Nephron progenitor cell (in vitro differentiated cells): ENCODE results near the gene KHNYN.

Source experiments
- DNase-seq: peaks from one replicate; pipeline ENCODE4 v3.0.0; 2021
- H3K27ac Mint-ChIP-seq: 2 replicates; pipeline ENCODE4 v1.8.0; 2021; ENCODE audit warnings: mild to moderate bottlenecking, moderate library complexity, mixed read lengths
- H3K27me3 Mint-ChIP-seq: 2 replicates; pipeline ENCODE4 v1.8.0; 2021; ENCODE audit warnings: mild to moderate bottlenecking, low read depth, mixed read lengths; ENCODE audit not compliant: poor library complexity
- H3K36me3 Mint-ChIP-seq: 2 replicates; pipeline ENCODE4 v1.8.0; 2021; ENCODE audit warnings: low read depth, mixed read lengths
- H3K4me1 Mint-ChIP-seq: 2 replicates; pipeline ENCODE4 v1.8.0; 2021; ENCODE audit warnings: mixed read lengths
- H3K4me3 Mint-ChIP-seq: 2 replicates; pipeline ENCODE4 v1.8.0; 2021; ENCODE audit warnings: mild to moderate bottlenecking, moderate library complexity, mixed read lengths
- H3K9me3 Mint-ChIP-seq: 2 replicates; pipeline ENCODE4 v1.8.0; 2021; ENCODE audit warnings: mild to moderate bottlenecking, moderate library complexity, mixed read lengths
- CTCF ChIP-seq: fragments of 200-600 bp; sonication (generic); IDR thresholded peaks from 2 replicates; pipeline ENCODE4 v1.5.0; 2021; ENCODE audit warnings: antibody characterized with exemption

Gene KHNYN

GRCh38 chr14:24430143-24430681 is 458 bp downstream of the KHNYN start:
- Mint-ChIP-seq H3K4me1 (peaks cover 42% of the 10 kb centered on the region), H3K4me3 (peak overlapping the region; percentile 86), H3K9me3 (peaks cover 1% of the 10 kb centered on the region), H3K36me3 (peaks cover 21% of the 10 kb centered on the region), H3K27ac (no peak overlapping the region), H3K27me3 (peaks cover 22% of the 10 kb centered on the region)
- DNase-seq = peak; percentile 69
- no peak for TF ChIP-seq CTCF

- Mint-ChIP-seq H3K4me3 (peak overlapping the region; percentile 86), H3K36me3 (peaks cover 21% of the 10 kb centered on the region), H3K27me3 (peaks cover 15% of the 10 kb centered on the region), H3K4me1 (peaks cover 42% of the 10 kb centered on the region), H3K9me3 (no peaks in the 10 kb centered on the region), H3K27ac (no peak overlapping the region)
- TF ChIP-seq CTCF = no peak
- DNase-seq = peak; percentile 23
Observed at GRCh38 chr14:24430682-24431568, 1.2 kb downstream of the KHNYN start.

DNA sequence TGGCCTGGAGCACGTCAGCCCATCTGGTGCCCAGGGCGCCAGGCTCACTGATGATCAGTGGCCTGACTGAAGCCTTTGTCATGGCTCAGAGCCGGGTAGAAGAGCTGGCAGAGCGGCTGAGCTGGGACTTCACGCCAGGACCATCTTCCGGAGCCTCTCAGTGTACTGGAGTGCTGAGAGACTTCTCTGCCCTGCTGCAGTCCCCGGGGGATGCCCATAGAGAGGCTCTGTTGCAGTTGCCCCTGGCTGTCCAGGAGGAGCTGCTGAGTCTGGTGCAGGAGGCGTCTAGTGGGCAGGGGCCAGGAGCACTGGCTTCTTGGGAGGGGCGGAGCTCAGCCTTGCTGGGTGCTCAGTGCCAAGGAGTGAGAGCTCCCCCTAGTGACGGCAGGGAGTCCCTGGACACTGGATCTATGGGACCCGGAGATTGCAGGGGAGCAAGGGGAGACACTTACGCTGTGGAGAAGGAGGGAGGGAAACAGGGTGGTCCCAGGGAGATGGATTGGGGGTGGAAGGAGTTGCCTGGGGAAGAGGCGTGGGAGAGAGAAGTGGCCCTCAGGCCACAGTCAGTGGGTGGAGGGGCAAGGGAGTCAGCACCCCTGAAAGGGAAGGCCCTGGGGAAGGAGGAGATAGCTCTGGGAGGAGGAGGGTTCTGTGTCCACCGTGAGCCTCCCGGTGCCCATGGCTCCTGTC is 2.0 kb downstream of the KHNYN start:
- peak overlapping the region; percentile 86 for H3K4me3 Mint-ChIP-seq
- H3K27me3 Mint-ChIP-seq = peaks cover 14% of the 10 kb centered on the region
- peak; percentile 85 for TF ChIP-seq CTCF
- peaks cover 42% of the 10 kb centered on the region for H3K4me1 Mint-ChIP-seq
- peak; percentile 91 for DNase-seq
- no peaks in the 10 kb centered on the region for H3K9me3 Mint-ChIP-seq
- peaks cover 23% of the 10 kb centered on the region for H3K36me3 Mint-ChIP-seq
- H3K27ac Mint-ChIP-seq = no peak overlapping the region

DNA sequence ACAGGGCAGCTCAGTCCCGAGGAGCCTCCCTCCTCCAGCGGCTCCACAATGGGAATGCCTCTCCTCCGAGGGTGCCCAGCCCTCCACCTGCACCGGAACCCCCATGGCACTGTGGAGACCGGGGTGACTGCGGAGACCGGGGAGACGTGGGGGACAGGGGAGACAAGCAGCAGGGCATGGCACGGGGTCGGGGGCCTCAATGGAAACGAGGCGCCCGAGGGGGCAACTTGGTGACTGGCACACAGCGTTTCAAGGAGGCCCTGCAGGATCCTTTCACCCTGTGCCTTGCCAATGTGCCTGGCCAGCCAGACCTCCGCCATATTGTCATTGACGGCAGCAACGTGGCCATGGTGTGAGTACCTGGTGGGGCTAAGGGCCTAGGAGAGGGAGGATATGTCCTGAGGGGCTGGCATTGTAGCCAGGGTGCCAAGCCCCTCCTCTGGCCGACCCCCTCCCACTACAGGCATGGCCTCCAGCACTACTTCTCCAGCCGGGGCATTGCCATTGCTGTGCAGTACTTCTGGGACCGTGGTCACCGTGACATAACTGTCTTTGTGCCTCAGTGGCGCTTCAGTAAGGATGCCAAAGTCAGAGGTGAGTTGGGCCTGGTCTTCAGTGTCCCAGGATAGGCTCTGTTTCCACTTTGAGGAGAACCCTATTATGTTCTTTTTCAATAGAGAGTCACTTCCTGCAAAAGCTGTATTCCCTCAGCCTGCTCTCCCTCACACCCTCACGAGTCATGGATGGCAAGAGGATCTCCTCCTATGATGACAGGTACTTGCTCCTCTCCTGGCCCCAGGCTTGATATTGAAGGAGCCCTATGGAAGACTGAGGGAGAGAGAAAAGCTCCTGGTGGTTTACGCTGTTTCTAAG is 2.7 kb downstream of the KHNYN start:
- no peak overlapping the region for H3K27ac Mint-ChIP-seq
- no peak for DNase-seq
- no peak overlapping the region for H3K4me3 Mint-ChIP-seq

More for the DNA sequence above, 2.7 kb downstream of the KHNYN start:
- TF ChIP-seq CTCF = no peak
- Mint-ChIP-seq H3K9me3 (no peaks in the 10 kb centered on the region), H3K4me1 (peaks cover 46% of the 10 kb centered on the region), H3K27me3 (peaks cover 9% of the 10 kb centered on the region), H3K36me3 (peaks cover 26% of the 10 kb centered on the region)
